Panc1 (cell line): Measurements from ENCODE around the gene SLC16A5.

Source experiments
- TCF7L2 ChIP-seq: IDR thresholded peaks from 2 replicates; pipeline ENCODE4 v1.6.1; 2011; ENCODE audit warnings: mild to moderate bottlenecking, low read depth, low read length, inconsistent platforms
- TF ChIP-seq, protein P1 (sequence below): fragments of 450-650 bp; IDR thresholded peaks from 2 replicates; pipeline ENCODE4 v1.5.1; 2017; ENCODE audit warnings: mild to moderate bottlenecking

DNA sequence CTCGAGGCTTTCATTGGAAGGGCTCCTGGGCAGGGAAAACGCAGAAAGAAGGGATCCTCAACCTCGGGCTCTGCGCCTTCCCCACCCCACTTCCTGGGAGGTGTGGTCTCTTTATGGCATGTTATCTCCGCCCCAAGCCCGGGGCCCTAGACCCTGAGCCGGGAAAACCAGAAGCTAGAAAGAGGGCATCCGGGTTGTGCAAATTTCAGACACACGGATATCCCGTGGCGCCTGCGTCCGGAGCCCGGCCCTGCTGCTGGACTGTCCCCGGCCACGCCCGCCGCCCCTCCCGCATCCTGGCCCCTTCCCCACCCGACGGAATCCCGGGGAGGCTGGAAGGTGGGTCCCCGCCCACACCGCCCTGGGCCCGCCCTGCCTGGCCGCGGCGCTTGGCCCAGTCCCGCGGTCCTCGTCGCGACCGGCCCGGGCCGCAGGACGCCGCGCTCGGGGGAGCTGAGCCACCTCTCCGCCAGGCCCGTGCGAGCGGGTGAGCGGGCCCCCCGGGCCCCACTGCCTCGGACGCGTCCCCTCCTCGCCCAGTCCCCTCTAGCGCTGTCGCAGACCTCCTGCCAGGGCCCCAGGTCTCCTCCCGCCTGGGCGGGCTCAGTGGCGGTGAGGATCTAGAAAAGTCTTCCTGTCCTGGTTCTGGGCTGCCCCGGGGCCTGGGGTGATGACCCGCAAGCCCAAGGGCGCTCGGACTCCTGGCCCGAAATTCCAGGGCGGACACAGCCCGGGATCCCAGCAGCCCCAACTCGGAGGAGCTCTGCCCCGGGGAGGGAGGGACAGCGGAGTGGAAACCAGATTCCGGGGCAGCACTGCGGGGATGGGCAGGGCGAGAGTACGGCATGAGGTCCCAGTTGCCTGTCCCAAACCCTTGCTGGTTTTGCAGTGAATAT, at the start of gene SLC16A5:
- TF ChIP-seq, protein P1, sequence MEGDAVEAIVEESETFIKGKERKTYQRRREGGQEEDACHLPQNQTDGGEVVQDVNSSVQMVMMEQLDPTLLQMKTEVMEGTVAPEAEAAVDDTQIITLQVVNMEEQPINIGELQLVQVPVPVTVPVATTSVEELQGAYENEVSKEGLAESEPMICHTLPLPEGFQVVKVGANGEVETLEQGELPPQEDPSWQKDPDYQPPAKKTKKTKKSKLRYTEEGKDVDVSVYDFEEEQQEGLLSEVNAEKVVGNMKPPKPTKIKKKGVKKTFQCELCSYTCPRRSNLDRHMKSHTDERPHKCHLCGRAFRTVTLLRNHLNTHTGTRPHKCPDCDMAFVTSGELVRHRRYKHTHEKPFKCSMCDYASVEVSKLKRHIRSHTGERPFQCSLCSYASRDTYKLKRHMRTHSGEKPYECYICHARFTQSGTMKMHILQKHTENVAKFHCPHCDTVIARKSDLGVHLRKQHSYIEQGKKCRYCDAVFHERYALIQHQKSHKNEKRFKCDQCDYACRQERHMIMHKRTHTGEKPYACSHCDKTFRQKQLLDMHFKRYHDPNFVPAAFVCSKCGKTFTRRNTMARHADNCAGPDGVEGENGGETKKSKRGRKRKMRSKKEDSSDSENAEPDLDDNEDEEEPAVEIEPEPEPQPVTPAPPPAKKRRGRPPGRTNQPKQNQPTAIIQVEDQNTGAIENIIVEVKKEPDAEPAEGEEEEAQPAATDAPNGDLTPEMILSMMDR, result no peak
- TF ChIP-seq TCF7L2, result no peak
